Omental fat pad (tissue), 4 donors: ENCODE results near the gene CADM1. TPM values are rescaled to one million over a fixed set of nuclear protein-coding genes. Genes with fewer than 3 reads are reported as not detected.

Experiments
- ATAC-seq: fragments of 150-250 bp; one replicate; pipeline ENCODE4 v1.9.1; 2016; ENCODE audit warnings: mild to moderate bottlenecking, moderate library complexity; ENCODE audit not compliant: low FRiP score
- DNase-seq: peaks from one replicate; pipeline ENCODE4 v3.0.0-alpha.2; 2019; ENCODE audit warnings: low spot score
- total RNA-seq, 4 donors: library from RNA; depleted of rRNA; stranded (reverse); fragments of >200 nt; gene quantifications; one replicate each; pipeline ENCODE4 v1.1.0, GENCODE V29; 2016
- TF ChIP-seq, protein P1 (sequence below), 3 donors: fragments of 450-650 bp; IDR thresholded peaks; one replicate each; pipeline ENCODE4 v1.5.1; 2016 to 2017; ENCODE audit warnings: antibody characterized with exemption in 3 of 3, mild to moderate bottlenecking in 3 of 3, moderate library complexity in 2 of 3

Gene CADM1
- total RNA-seq, 4 donors from 2014 or later: 5.8 to 27.9 (median 14.9) TPM

DNA sequence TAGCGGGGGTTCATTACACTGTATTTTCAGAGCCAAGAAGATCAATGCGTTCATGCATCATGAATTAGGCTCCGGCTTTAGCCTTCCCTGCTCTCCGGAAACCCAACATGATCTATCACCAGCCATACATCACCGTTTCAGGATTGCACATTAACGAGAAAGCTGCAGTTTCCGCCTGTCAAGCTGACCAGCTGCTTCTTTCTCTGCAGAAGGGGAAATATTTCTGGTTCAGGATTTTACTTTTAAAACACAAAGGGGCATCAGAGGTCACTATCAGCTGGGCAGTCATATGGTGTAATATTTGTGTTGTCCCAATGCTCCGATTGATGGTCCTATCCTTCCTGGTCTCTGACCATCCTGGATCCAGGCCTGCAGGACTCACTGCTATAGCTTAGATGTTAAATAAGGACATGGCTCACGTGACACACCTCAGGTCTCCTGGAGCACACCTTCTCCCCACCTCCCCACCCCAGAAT lies 21.4 kb upstream of the CADM1 start:
- ATAC-seq (no peak), DNase-seq (no peak)
- TF ChIP-seq, protein P1, sequence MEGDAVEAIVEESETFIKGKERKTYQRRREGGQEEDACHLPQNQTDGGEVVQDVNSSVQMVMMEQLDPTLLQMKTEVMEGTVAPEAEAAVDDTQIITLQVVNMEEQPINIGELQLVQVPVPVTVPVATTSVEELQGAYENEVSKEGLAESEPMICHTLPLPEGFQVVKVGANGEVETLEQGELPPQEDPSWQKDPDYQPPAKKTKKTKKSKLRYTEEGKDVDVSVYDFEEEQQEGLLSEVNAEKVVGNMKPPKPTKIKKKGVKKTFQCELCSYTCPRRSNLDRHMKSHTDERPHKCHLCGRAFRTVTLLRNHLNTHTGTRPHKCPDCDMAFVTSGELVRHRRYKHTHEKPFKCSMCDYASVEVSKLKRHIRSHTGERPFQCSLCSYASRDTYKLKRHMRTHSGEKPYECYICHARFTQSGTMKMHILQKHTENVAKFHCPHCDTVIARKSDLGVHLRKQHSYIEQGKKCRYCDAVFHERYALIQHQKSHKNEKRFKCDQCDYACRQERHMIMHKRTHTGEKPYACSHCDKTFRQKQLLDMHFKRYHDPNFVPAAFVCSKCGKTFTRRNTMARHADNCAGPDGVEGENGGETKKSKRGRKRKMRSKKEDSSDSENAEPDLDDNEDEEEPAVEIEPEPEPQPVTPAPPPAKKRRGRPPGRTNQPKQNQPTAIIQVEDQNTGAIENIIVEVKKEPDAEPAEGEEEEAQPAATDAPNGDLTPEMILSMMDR (IDR thresholded peaks at IDR 0.05): no peak

DNA sequence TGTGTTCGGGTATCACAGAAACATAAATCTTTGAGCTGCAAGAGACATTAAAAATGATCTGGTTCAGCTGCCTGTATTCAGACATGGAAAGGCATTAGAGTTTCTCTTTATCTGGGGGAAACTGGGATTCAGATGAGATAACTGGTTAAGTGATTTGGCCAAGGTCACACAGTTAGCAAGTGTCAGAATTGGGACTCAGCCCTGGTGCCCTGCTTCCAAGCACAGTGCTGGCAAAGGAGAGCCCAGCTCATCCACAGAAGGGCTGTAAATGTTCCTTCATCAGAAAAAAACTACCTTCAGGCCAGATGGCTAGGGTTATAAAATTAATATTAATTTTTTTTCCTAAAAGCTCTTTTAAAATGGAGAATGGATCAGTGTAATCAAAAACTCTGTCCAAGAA lies 20.4 kb upstream of the CADM1 start:
- TF ChIP-seq, protein P1 (IDR thresholded peaks at IDR 0.05): no peak
- ATAC-seq (no peak), DNase-seq (no peak)

DNA sequence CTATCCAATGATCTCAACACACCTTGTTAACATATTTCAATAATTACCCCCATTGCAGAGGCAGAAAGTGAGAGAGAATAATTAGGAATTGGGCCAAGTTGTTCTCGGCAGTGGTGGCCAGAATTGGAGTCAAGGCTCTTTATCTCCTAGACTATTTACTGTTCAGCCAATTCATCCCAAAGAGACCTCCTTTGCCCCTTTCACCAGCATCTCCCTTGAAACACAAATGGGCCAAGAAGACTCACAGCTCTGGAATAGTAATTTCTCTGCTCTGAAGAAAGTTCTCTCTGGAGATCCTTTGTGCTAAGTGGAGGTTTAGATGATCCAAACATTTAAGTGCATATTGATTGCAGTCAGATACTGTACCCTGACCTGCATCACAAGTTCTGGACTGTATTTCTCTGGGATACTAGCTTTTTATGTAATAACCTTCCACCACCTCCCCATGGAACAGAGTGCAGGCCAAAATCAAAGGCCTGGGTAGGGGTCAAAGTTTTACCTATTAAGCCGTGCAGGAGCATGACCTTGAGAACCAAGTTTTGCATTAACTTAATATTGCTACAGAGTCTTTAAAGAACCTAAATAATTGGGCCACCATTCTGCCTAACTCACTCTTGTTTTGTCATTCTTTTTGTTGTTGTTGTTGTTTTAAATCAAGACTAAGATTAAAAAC lies 19.6 kb upstream of the CADM1 start:
- ATAC-seq (no peak), DNase-seq (no peak)
- TF ChIP-seq, protein P1 (IDR thresholded peaks at IDR 0.05): no peak

DNA sequence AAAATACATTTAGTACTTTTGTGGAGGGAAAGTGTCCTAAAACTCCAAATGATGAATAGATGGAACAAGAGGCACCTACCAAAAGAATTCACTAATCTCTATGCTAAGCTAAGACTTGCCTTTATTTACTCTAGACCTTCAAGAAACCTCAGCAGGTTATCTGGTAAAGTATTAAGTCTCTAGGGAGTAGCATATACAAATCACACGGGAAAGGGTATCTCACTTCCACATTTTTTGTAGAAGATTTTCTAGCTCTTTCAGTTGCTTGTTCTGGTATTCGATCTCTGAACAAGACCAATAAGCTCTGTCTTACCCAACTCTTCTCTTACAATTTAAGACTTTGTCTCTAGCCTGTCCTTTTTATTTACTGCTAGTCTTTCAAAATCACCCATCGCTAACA lies 18.1 kb upstream of the CADM1 start:
- TF ChIP-seq, protein P1 (IDR thresholded peaks at IDR 0.05): no peak
- DNase-seq (no peak), ATAC-seq (no peak)

DNA sequence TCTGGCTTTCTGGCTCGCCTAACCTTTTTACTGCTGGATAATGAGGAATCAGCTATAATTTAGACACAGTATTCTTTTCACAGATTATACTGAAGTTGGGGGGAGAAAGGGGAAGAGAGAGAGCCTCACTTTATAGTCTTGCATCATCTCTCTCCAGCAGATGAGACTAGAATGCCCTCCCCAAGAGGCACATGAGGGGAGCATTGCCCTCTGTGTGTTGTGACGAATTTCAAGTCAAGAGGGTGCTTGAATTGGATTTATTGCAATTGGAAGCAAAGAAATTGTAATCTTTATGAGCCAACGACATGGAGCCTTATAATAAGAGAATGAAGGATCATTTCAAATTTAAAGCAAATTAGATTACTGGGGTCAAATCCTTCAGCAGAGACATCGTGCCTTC lies 17.6 kb upstream of the CADM1 start:
- DNase-seq (no peak), ATAC-seq (no peak)
- TF ChIP-seq, protein P1 (IDR thresholded peaks at IDR 0.05): no peak

DNA sequence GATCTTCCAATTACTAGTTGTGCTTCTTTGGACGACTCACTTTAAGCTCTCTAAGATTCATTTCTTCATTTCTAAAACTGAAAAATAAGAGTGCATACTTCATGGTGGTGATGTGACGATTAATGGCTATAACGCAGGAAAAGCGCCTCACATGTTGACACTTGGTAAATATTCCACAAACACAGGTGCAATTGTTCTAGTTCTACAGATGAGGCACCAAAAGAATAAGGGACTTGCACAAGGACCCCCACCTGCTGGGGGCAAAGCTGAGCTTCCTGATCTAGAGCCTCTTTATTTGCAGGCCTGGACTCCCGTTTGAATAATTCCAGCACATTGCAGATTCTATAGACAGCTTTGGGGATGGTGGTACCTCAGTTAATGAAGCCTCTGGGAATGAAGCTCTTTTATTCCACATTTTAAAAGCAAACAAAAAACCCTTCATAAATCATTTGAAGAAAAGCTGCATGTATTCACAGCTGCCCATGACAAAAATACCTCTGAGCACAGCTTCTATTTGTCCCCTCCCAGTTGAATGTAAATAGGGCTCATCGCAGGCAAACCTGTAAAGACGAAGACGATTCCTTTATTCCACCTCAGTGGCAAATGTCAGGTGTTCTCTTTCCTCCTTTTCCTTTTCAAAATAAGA lies 14.9 kb upstream of the CADM1 start:
- DNase-seq: no peak
- ATAC-seq: no peak
- TF ChIP-seq, protein P1 (IDR thresholded peaks at IDR 0.05): no peak
